ENCODE data around the gene SARDH.
"Not testable (repeated sequence)": the region's sequence is repeated elsewhere in the genome, so short reads cannot be mapped to it uniquely, and the experiment has no call there.

Gene SARDH

DNA sequence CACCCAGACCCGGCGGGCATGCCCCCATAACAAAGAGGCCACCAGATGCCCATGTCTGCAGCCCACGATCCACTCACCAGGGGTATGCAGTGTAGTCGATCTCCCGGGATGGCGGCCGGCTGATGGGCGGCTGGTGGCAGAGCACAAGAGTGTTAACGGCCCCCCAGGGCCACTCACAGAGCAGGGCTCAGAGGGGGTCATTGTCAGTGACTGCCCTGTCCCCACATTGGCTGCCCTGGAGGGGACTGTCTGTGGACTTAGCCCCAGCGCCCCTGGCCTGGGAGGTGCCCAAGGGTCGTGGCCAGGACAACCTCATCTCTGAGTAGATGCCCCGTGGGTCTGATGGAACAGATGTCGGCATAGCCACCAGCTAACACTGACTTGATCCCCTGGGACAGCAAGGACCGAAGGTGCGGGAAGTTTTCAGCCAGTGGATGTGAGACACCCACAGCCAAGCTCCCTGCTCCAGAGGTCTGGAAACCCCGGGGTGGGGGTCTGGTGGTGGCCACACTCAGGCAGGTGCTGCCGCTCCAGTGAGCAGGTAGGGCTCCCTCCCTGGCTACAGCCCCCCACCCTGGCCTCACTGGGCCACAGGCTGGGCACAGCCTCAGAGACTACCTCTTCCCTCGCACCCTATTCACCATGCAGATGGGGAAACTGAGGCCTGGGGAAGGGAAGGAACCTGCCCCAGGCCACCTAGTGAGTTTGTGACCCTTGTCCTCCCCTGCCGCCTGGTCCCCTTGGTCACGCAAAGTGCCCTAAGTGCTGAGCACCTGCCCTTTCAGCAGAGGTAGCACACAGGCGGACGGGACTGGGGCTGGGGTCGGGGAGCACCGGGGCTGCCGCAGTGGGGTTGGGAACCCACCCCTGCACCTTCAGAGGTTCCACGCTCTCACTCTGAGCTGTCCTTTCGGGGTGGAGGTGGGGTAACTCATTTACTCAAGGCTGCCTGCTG is 38.1 kb upstream of the SARDH start:
- DNase-seq, result no peak

DNA sequence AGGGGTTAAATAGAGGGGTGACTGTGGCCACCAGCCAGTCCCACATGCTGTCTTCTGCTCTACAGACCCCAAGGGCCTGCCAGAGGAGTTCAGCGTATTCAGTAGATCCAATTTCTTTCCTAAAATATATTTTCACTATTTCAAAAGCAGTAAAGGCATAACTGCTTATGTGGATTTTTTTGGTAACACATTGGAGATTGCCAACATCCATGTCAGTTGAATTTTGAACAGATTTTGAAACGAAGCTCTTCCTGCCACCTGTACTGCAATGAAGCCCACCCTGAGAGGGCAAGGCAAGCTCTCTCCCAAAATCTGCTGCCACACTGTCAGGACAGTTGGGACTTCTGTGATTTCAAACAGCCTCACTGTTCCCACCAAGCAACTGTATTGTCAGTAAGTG is 37.1 kb upstream of the SARDH start:
- no peak for DNase-seq

DNA sequence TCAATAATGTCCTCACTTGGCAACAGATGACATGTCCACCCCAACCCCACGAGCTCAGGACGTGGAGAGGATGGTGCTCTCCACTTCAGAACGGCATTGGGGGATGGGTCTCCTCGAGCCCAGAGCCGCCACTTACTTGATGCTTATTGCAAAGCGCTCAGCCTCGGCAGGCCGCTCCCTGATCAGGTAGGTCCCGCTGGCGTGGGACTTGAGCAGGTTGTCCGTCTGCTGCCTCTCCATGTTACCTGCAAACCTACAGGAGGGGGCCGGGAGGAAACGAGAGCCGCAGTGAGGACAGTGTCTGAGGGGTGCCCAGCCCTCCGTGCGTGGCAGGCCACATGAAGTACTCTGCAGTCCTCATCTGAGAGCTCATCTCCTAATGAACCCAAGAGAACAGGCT is 36.6 kb upstream of the SARDH start:
- no peak for DNase-seq

- peak; percentile 39 for DNase-seq
Measured at GRCh38 chr9:133773889-133774655, 35.9 kb upstream of the SARDH start.

DNA sequence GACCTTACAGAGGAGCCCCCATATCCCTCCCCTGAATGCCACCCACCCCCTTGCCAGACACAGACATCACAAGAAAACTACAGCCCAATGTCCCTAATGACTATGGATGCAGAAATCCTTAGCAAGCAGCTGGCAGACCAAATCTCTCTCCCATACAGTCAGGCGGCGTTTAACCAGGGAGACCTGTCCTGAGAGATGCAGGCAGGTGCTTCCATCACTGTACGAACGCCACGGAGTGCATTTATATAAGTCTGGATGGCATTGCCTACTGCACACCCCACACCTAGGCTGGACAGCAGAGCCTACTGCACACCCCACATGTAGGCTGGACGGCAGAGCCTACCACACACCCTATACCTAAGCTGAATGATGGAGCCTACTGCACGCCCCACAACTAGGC is 34.4 kb upstream of the SARDH start:
- no peak for DNase-seq

DNA sequence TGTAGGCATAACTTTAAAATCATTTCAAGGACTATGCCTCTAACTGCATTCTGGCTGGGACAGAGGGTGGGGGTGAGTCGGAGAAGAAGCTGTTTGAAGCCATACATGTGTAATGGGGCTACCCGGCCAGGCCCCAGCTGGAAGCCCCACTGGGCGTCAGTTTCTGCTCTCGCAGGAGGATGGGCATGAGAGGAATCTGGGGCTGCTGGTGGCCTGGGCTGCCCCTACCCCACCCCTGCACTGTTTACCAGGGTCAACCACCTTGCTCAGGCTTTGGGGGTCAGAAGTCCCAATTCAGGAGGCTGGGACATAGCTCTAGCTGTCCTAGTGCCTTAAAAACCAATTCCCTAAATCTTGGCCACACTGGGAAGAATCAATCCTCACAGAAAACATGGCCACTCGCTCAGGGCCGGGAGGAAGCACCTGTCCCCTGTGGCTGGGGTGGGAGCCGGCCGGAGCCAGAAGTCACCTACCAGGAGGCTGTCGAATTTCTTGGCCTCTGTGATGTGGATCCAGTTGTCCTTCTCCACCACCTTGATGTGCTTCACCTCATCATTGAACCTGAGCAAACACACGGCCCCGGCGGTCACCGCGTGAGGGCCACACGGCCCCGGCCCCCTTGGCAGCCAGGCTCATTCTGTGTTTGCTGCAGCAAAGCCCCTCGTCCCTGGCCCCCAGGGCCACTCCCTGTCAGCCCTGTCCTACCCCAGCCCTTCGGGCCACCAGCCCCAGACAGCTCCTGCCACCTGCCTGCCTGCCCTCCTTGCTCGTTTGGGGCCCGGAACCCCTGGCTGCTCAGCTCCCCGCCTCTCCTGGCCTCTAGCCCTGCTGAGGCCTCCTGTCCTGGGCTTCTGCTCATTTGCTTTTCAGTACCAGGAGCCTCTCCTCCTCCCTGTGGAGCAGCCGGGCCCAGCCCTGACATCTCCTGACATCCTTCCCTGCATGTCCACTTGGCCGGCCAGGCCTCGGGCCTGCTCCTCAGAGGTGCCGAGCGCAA is 33.6 kb upstream of the SARDH start:
- no peak for DNase-seq

- DNase-seq, result no peak
Measured at GRCh38 chr9:133770076-133770777, 32.1 kb upstream of the SARDH start.

GRCh38 chr9:133769511-133770075 is 31.4 kb upstream of the SARDH start:
- no peak for DNase-seq

DNA sequence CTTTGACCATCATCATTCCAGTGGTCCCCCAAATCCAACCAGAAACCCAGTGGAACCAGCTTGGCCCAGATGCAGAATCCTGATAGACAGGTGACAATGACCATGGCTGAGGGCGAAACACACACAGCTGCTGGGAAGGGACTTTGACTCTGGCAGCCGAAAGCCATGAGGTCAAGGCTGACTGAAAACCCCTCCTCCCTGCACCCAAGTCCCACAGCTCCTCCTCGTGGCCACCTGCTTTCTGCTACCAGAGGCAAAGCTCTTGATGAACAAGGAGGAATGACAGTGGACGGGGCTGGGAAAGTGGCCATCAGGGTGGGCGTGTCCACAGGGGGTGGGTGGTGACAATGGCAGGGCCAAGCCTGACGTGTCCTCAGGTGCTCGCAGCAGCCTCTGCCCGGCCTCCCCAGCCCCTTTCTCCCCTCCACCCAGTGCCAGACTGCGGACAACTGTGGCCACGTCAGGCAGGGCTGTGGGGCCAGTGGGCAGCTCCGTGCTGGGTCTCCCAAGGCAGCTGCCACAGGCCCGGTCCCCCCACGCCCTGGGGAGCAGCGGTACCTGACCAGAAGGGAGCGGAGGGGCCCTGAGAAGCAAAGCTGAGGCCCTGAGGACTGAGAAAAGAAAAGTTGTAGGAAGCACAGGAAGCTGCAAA is 30.8 kb upstream of the SARDH start:
- no peak for DNase-seq

DNA sequence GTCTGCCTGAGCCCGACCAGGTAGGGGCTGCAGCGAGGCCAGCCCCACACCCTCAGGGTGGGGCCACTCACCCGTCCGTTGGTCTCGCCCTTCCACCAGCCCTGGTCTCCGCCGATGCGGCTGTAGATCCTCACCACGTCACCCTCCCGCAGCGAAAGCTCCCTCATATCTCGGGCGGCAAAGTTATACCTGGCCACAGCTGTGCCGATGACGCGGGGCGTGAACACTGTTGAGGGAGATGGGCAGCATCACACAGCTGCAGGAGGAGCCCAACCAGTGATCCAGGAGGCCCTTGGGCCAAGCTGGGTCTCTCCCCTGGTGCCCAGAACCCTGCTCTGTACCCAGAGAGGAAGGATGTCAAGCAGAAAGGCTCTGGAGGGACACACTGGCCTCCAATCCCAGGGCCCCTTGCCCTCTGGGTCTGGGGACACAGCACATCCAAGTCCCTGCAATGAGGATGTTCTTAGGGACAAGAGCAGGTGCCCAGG is 30.3 kb upstream of the SARDH start:
- no peak for DNase-seq

- no peak for DNase-seq
Measured at GRCh38 chr9:133767625-133768024, 29.5 kb upstream of the SARDH start.

GRCh38 chr9:133767008-133767407 is 28.9 kb upstream of the SARDH start:
- no peak for DNase-seq

DNA sequence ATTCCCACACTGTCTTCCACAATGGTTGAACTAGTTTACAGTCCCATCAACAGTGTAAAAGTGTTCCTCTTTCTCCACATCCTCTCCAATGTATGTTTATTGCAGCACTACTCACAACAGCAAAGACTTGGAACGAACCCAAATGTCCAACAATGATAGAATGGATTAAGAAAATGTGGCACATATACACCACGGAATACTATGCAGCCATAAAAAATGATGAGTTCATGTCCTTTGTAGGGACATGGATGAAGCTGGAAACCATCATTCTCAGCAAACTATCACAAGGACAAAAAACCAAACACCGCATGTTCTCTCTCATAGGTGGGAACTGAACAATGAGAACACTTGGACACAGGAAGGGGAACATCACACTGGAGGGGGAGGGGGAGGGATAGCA is 28.1 kb upstream of the SARDH start:
- DNase-seq, result not testable (repeated sequence)

DNA sequence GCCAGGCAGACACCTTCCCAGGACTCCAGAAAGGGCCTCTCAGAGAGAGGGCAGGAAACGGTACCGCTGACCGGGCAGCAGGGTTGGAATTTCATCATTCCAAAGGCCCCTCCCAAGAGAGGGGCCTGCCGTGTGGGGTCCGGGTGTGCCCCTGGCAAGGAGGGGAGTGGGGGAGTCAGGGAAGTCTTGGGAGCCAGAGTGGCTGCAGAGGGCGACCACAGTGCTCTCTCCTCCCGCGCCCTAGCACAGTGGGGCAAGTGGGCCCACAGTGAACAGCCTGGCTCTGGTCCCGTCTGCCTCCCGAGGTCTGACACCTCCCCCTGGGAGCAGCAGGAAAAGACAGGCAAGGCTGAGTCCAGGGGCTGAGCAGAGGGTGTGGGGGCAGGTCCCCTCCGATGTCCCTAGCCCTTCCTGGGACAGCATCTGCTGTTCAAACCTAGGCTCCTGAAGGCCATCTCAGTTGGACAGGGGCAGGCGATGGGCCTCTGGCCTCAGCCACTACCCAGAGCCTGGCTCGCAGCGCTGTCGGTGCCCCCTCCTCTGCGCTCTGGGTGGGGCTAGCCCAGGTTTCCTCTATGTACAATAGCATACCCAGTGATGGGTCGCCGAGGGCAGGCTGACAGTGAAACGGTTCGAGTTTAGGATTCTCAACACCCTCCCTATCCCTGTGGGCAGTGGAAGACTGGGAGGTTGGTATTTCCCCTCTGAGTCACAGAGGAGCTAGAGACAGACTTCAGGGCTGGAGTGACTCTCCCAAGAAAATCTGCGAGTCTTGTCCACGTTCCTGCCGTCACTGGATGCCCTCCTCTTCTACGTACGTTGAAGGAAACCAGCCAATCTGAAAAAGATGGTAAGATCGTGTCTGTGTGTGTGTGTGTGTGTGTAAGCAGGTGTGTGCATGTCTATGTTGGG is 25.4 kb upstream of the SARDH start:
- DNase-seq, result peak; percentile 56

GRCh38 chr9:133762488-133763271 is 24.5 kb upstream of the SARDH start:
- no peak for DNase-seq

DNA sequence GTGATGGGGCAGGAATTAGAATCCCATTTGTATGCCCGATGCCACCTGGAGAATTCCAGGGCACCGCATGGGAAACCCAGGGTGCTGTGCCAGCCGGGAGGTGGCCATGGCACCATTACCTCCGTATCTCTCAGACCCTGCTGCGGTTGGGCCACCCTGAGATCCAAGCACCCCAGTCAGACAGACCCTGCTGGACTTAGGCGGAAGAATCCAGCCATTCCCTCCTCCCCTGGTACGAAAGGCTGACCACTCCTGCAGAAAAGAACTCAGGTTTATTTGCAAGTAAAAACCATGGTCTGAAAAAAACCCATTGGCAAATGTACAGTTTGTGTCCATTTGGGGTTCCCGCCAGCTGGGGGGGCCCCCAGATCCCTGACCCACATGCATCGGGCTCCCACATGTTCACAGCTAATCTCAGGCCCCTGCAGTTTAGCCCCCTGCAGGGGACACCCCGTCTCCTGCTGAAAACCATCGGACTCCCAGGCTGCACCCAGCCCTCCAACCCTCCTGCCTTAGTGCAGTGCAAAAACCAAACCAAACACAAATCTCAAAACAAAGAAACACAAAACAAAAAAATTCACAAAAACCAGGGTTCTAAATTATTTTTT is 23.6 kb upstream of the SARDH start:
- DNase-seq, result no peak

DNA sequence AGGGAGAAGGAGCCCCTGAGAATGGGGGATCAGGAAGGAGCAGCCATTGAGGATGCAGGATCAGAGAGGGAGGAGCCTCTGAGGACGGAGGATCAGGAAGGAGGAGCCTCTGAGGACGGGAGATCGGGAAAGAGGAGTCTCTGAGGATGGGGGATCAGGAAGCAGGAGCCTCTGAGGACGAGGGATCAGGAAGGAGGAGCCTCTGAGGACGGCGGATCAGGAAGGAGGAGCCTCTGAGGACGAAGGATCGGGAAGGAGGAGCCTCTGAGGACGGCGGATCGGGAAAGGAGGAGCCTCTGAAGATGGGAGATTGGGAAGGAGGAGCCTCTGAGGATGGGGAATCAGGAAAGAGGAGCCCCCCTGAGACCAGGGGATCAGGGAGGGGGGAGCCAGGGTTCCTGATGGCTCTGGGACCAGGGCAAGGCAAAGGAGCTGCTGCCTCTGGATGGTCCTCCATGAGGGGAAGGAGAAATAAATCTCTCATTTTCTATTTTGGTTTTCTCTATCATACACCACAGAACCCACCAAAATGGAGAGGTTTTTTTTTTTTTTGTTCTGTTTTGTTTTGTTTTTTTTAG is 22.6 kb upstream of the SARDH start:
- no peak for DNase-seq

DNA sequence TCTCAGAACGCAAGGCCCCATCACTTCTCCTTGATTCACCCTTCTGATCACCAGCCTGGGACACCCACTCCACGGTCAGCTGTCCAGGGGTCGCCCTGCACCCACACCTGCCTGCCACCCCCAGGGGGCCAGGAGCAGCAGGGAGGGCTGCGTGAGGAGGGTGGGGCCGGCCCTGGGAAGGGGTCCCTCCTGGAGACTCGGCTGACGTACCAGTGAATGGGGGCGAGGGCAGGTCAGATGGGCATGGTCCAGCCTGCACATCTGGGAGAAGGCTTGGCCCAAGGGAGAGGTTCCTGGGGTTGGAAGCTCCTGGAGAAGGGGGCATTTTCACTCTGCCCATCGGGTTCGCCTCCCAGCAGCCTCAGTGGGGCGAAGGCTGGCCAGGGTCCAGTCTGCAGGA is 21.8 kb upstream of the SARDH start:
- DNase-seq, result no peak
